GM12878 (cell line): ENCODE measurements around the gene CD27. TPM values are rescaled to one million over a fixed set of nuclear protein-coding genes. Genes with fewer than 3 reads are reported as not detected.

Experiments used
- BCLAF1 ChIP-seq: fragments of 450-650 bp; IDR thresholded peaks from 2 replicates; pipeline ENCODE4 v1.6.1; 2017; ENCODE audit warnings: antibody characterized with exemption, mild to moderate bottlenecking, moderate library complexity
- BRCA1 ChIP-seq: IDR thresholded peaks from 2 replicates; pipeline ENCODE4 v1.6.1; 2011; ENCODE audit warnings: low read depth, low read length, improper control_type of control experiment
- CEBPB ChIP-seq, 2 experiments: fragments of 150-350 bp in 1 of 2; IDR thresholded peaks; 2 replicates each; pipeline ENCODE4 v1.6.1; 2012 to 2014; ENCODE audit warnings: low read depth in 2 of 2, low read length in 2 of 2, borderline replicate concordance in 1 of 2, inconsistent platforms in 1 of 2
- EP300 ChIP-seq, 2 experiments: fragments of 150-350 bp in 1 of 2; IDR thresholded peaks; 2 replicates each; pipeline ENCODE4 v1.6.1; 2011 to 2012; ENCODE audit warnings: low read depth in 2 of 2, low read length in 2 of 2, borderline replicate concordance in 1 of 2, improper control_type of control experiment in 1 of 2, inconsistent platforms in 1 of 2; ENCODE audit not compliant: control insufficient read depth in 1 of 2
- ESRRA ChIP-seq: IDR thresholded peaks from 2 replicates; pipeline ENCODE4 v1.6.1; 2012; ENCODE audit warnings: mild to moderate bottlenecking, low read length, improper control_type of control experiment
- HCFC1 ChIP-seq: fragments of 150-350 bp; IDR thresholded peaks from 2 replicates; pipeline ENCODE4 v1.6.1; 2014; ENCODE audit warnings: low read length
- NFYA ChIP-seq: IDR thresholded peaks from 2 replicates; pipeline ENCODE4 v1.6.1; 2011; ENCODE audit warnings: low read depth, mild to moderate bottlenecking, low read length, improper control_type of control experiment, borderline replicate concordance
- NR2C2 ChIP-seq: IDR thresholded peaks from 2 replicates; pipeline ENCODE4 v1.6.1; 2011; ENCODE audit warnings: borderline replicate concordance, low read depth; ENCODE audit not compliant: control insufficient read depth, insufficient read length
- POLR2A ChIP-seq: IDR thresholded peaks from 2 replicates; pipeline ENCODE4 v1.6.1; 2011; ENCODE audit warnings: low read depth, mild to moderate bottlenecking, low read length
- REST ChIP-seq: IDR thresholded peaks from 2 replicates; pipeline ENCODE4 v1.6.1; 2012; ENCODE audit warnings: mild to moderate bottlenecking, low read depth, low read length
- SIN3A ChIP-seq: IDR thresholded peaks from 2 replicates; pipeline ENCODE4 v1.6.1; 2012; ENCODE audit warnings: low read depth, low read length, improper control_type of control experiment
- TCF3 ChIP-seq: IDR thresholded peaks from 2 replicates; pipeline ENCODE4 v1.6.1; 2012; ENCODE audit warnings: low read depth, mild to moderate bottlenecking, low read length, borderline replicate concordance; ENCODE audit not compliant: insufficient read depth
- ZBTB4 ChIP-seq: fragments of 450-650 bp; formaldehyde crosslinking; IDR thresholded peaks from 2 replicates; pipeline ENCODE4 v1.4.0; 2022; ENCODE audit warnings: mild to moderate bottlenecking, moderate library complexity
- ZNF687 ChIP-seq: fragments of 450-650 bp; IDR thresholded peaks from 2 replicates; pipeline ENCODE4 v1.6.1; 2017; ENCODE audit warnings: mild to moderate bottlenecking, moderate library complexity
- polyA plus RNA-seq, 11 experiments: library from polyadenylated mRNA; depleted of rRNA in 4 of 11; unstranded in 6 of 11; stranded (reverse) in 5 of 11; fragments of >200 nt; fragmentation: Nextera tagmentation in 4 of 11; fragmentation: Illumina TruSeq in 1 of 11; extraction: Ambion mirVana in 4 of 11; extraction: Trizol in 1 of 11; gene quantifications; 1 replicate in 1 of 11; 2 replicates in 10 of 11; pipeline versions ENCODE4 v1.2.1 to v1.2.3, GENCODE V29; 2011 to 2016; ENCODE audit warnings: inconsistent platforms in 2 of 11, missing spikeins in 2 of 11, low read depth in 1 of 11
- total RNA-seq, 4 experiments: library from RNA; depleted of rRNA in 3 of 4; stranded (reverse); fragments of >200 nt in 3 of 4; fragmentation: Illumina TruSeq in 1 of 4; extraction: Trizol in 1 of 4; gene quantifications; 2 replicates each; pipeline versions ENCODE4 v1.2.1 to v1.2.3, GENCODE V29; 2013 to 2021

The CD27 gene
- total and polyA plus RNA-seq, 10 of the 15 experiments (the other 5 are each of a cell fraction or from before 2014, with no cell fraction given): 4.9 to 184 (median 106) TPM

- TF ChIP-seq ZBTB4 (CRISPR knock-in tag) (no peak), ESRRA (no peak), NR2C2 (no peak), REST (0 out of 2 replicates have a peak, but pooled peaks have one; percentile 3), BCLAF1 (no peak), POLR2A (peak; percentile 87), NFYA (no peak), BRCA1 (no peak), CEBPB (IDR thresholded peaks at IDR 0.05; ENCODE audit: borderline replicate concordance in 1 of 2, low read depth in 2 of 2, low read length in 2 of 2) (no peak), EP300 (IDR thresholded peaks at IDR 0.05; ENCODE audit: borderline replicate concordance in 1 of 2, control insufficient read depth in 1 of 2, low read depth in 2 of 2, low read length in 2 of 2) (no peak), SIN3A (no peak), TCF3 (peak; percentile 46; the same call in 1 of the 2 replicates), ZNF687 (peak; percentile 22; the same call in 1 of the 2 replicates), HCFC1 (peak; percentile 63)
These were observed 48.2 kb downstream of the CD27 start, which contains the start of gene MRPL51 (continued) for GRCh38 chr12:6492838-6493496.
